Ovary (tissue), 3 donors: Measurements from ENCODE around the gene UQCC2.

Experiments used
- EP300 ChIP-seq: sonication (generic); formaldehyde crosslinking; IDR thresholded peaks from one replicate; pipeline ENCODE4 v1.6.1; 2017; ENCODE audit warnings: antibody characterized with exemption
- POLR2A ChIP-seq: fragments of 450-650 bp; IDR thresholded peaks from one replicate; pipeline ENCODE4 v1.6.1; 2017; ENCODE audit warnings: antibody characterized with exemption, mild to moderate bottlenecking, moderate library complexity
- TF ChIP-seq, protein P1 (sequence below), 3 donors: fragments of 450-650 bp in 2 of 3; fragments of 200-600 bp in 1 of 3; IDR thresholded peaks; one replicate each; pipeline versions ENCODE4 v1.5.1 to v1.8.0; 2016 to 2022; ENCODE audit warnings: antibody characterized with exemption in 3 of 3, mild to moderate bottlenecking in 1 of 3
- donor health status: DM: no; HTN: no; CAD: no.

DNA sequence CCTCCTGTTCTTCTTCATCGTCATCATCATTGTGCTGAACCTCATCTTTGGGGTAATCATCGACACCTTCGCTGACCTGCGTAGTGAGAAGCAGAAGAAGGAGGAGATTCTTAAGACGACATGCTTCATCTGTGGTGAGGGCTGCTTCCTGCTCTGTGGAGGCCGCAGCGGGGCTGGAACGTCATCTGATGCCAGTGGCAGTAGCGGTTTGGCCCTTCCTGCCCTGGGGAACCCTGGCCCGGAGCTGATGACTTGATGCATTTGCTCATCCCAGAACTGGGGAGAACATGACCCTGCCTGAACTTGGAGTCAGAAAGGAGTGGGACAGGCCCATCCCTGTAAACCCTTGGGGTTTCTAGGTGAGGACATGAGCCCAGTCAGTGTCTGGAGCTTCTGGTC lies 18.7 kb downstream of the UQCC2 start:
- TF ChIP-seq, protein P1, sequence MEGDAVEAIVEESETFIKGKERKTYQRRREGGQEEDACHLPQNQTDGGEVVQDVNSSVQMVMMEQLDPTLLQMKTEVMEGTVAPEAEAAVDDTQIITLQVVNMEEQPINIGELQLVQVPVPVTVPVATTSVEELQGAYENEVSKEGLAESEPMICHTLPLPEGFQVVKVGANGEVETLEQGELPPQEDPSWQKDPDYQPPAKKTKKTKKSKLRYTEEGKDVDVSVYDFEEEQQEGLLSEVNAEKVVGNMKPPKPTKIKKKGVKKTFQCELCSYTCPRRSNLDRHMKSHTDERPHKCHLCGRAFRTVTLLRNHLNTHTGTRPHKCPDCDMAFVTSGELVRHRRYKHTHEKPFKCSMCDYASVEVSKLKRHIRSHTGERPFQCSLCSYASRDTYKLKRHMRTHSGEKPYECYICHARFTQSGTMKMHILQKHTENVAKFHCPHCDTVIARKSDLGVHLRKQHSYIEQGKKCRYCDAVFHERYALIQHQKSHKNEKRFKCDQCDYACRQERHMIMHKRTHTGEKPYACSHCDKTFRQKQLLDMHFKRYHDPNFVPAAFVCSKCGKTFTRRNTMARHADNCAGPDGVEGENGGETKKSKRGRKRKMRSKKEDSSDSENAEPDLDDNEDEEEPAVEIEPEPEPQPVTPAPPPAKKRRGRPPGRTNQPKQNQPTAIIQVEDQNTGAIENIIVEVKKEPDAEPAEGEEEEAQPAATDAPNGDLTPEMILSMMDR (IDR thresholded peaks at IDR 0.05): no peak
- TF ChIP-seq POLR2A (no peak), EP300 (no peak)
